ENCODE data around the gene IL32. TPM values are rescaled to one million over a fixed set of nuclear protein-coding genes. Genes with fewer than 3 reads are reported as not detected.

IL32 gene
- total RNA-seq, 1 donor from 2014 or later: 1.4 TPM

DNA sequence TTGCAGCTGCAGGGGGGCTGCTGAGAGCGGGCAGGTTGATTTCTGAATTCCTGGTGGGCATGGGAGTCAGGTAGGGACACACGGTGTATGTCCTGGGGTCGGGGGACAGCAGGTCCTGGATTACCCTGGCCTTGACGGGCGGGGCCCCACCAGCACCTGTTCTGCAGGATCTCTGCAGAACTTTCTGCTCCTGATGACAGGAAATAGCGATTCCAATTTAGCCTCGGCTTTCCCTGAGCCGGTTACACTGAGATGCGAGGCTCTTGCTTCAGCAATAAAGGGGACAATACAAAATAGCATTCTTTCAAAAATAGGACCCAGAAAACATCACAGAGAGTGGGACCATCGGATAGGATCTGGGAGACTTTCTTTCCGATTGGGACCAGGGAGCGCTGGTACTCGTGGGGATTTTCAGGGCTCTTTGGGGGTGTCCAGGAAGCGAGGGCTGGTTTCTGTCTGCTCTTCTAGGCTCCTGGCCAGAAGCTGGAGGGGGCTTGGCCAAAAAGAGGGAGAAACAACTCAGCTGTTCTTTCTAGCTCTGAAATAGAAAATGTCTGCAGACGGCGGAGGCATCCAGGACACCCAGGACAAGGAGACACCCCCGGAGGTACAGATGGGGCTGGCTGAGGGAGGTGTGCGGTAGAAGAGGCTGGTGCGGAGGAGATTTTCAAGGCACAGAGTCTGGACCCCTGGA lies 47.6 kb downstream of the IL32 start:
- H3K79me2 ChIP-seq (ENCODE audit: low read depth): peaks cover 23% of the 10 kb centered on the region
- peaks cover 4% of the 10 kb centered on the region for H3K27me3 ChIP-seq
- peak overlapping the region; percentile 97 for H2AFZ ChIP-seq (replicated peaks)
- no peak overlapping the region for H3K27ac Mint-ChIP-seq
- no peaks in the 10 kb centered on the region for H3K27me3 Mint-ChIP-seq (ENCODE audit: insufficient read depth, low read depth)
- H4K20me1 ChIP-seq (ENCODE audit: low read depth): no peaks in the 10 kb centered on the region
- H3K4me1 Mint-ChIP-seq: peaks cover 27% of the 10 kb centered on the region
- H3K9me3 Mint-ChIP-seq: no peaks in the 10 kb centered on the region
- H3K9ac ChIP-seq: peak overlapping the region; percentile 89
- no peaks in the 10 kb centered on the region for H3F3A ChIP-seq (ENCODE audit: low read depth)
- H3K4me3 Mint-ChIP-seq: peak overlapping the region; percentile 92
- peaks cover 14% of the 10 kb centered on the region for H3K4me1 ChIP-seq
- peak overlapping the region; percentile 96 for H3K4me3 ChIP-seq
- DNase-seq (ENCODE audit: low spot score): no peak
- peak overlapping the region; percentile 87 for H3K4me2 ChIP-seq
- no peak overlapping the region for H3K27ac ChIP-seq
- peaks cover 2% of the 10 kb centered on the region for H3K36me3 Mint-ChIP-seq
- no peak for TF ChIP-seq EZH2 (IDR thresholded peaks at IDR 0.05)
- TF ChIP-seq, protein P1, sequence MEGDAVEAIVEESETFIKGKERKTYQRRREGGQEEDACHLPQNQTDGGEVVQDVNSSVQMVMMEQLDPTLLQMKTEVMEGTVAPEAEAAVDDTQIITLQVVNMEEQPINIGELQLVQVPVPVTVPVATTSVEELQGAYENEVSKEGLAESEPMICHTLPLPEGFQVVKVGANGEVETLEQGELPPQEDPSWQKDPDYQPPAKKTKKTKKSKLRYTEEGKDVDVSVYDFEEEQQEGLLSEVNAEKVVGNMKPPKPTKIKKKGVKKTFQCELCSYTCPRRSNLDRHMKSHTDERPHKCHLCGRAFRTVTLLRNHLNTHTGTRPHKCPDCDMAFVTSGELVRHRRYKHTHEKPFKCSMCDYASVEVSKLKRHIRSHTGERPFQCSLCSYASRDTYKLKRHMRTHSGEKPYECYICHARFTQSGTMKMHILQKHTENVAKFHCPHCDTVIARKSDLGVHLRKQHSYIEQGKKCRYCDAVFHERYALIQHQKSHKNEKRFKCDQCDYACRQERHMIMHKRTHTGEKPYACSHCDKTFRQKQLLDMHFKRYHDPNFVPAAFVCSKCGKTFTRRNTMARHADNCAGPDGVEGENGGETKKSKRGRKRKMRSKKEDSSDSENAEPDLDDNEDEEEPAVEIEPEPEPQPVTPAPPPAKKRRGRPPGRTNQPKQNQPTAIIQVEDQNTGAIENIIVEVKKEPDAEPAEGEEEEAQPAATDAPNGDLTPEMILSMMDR (IDR thresholded peaks at IDR 0.05): no peak
- no peak for TF ChIP-seq EZH2phosphoT487 (IDR thresholded peaks at IDR 0.05)
- no peaks in the 10 kb centered on the region for H3K9me3 ChIP-seq (ENCODE audit: low read depth)
- H3K36me3 ChIP-seq: no peaks in the 10 kb centered on the region

DNA sequence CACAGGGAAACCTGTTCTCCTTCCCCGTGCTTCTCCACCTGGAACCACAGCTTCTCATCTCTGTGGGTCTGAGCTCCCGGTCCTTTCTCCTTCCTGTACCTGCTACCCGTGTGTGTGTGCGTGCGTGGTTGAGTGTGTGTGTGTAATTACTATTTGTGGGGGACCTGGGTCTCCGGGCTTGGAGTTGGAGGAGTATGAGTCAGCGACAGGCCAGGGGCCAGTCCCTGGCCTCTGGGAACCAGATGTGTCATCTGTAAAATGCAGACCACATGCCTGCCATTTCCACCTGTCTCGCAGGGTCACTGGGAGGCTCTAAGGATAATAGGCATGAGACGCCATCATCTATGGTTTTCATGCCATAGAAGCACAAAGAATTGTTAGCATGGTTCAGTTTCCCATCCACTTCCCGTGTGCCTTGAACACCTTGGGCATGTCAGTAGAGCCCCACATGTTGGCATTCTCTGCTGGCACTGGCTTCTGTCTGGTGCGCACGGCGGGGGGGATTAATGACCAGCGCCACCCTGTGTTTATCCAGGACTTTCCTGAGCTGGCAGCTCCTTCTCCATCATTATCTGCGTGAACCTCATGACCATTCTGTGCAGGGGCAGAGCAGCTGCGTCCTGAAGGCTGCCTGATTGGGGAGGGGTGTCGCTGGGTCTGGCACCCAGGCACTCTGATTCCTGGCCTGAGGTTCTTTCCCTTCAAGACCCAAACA lies 48.5 kb downstream of the IL32 start:
- no peaks in the 10 kb centered on the region for H3K27me3 ChIP-seq
- Mint-ChIP-seq H3K4me1 (peaks cover 27% of the 10 kb centered on the region), H3K36me3 (peaks cover 2% of the 10 kb centered on the region), H3K27me3 (ENCODE audit: insufficient read depth, low read depth) (no peaks in the 10 kb centered on the region), H3K9me3 (no peaks in the 10 kb centered on the region), H3K4me3 (peak overlapping the region; percentile 92), H3K27ac (no peak overlapping the region)
- H3K4me3 ChIP-seq: peak overlapping the region; percentile 96
- H3F3A ChIP-seq (ENCODE audit: low read depth): no peaks in the 10 kb centered on the region
- no peak for DNase-seq (ENCODE audit: low spot score)
- TF ChIP-seq EZH2phosphoT487 (IDR thresholded peaks at IDR 0.05): no peak
- TF ChIP-seq EZH2 (IDR thresholded peaks at IDR 0.05): no peak
- TF ChIP-seq, protein P1 (IDR thresholded peaks at IDR 0.05): no peak
- no peaks in the 10 kb centered on the region for H3K36me3 ChIP-seq
- H3K27ac ChIP-seq: no peak overlapping the region
- H3K4me1 ChIP-seq: peaks cover 14% of the 10 kb centered on the region
- peak overlapping the region; percentile 89 for H3K9ac ChIP-seq
- peak overlapping the region; percentile 87 for H3K4me2 ChIP-seq
- H2AFZ ChIP-seq (replicated peaks): no peak overlapping the region
- H3K79me2 ChIP-seq (ENCODE audit: low read depth): peaks cover 23% of the 10 kb centered on the region
- no peaks in the 10 kb centered on the region for H3K9me3 ChIP-seq (ENCODE audit: low read depth)
- no peaks in the 10 kb centered on the region for H4K20me1 ChIP-seq (ENCODE audit: low read depth)

DNA sequence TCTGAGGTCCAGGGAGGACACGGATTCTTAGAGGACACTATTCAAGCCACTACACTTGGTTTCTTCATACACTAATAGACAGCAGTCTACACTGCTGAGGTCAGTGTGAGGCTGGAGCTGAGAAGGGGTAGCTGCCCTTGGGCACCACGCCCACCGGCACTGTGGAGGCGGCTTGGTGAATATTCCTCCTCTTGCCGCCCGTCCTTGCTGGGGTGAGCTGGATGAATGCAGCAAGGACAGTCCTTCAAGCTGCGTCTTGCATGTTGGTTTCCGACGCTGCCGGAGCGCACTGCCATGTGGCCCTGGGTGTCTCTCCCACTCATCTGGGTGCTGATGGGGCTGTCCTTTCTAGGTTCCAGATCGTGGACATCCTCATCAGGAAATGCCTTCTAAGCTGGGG lies 49.6 kb downstream of the IL32 start:
- H2AFZ ChIP-seq (replicated peaks): no peak overlapping the region
- no peak overlapping the region for H3K9ac ChIP-seq
- H3K9me3 ChIP-seq (ENCODE audit: low read depth): no peaks in the 10 kb centered on the region
- no peaks in the 10 kb centered on the region for H3F3A ChIP-seq (ENCODE audit: low read depth)
- Mint-ChIP-seq H3K36me3 (peaks cover 4% of the 10 kb centered on the region), H3K27ac (no peak overlapping the region), H3K9me3 (no peaks in the 10 kb centered on the region), H3K27me3 (ENCODE audit: insufficient read depth, low read depth) (no peaks in the 10 kb centered on the region), H3K4me1 (peaks cover 25% of the 10 kb centered on the region), H3K4me3 (peak overlapping the region; percentile 71)
- no peak overlapping the region for H3K4me3 ChIP-seq
- H3K27ac ChIP-seq: no peak overlapping the region
- H3K36me3 ChIP-seq: no peaks in the 10 kb centered on the region
- TF ChIP-seq, protein P1 (IDR thresholded peaks at IDR 0.05): no peak
- TF ChIP-seq EZH2phosphoT487 (IDR thresholded peaks at IDR 0.05) (no peak), EZH2 (IDR thresholded peaks at IDR 0.05) (no peak)
- H3K79me2 ChIP-seq (ENCODE audit: low read depth): peaks cover 23% of the 10 kb centered on the region
- no peak for DNase-seq (ENCODE audit: low spot score)
- H3K27me3 ChIP-seq: no peaks in the 10 kb centered on the region
- H4K20me1 ChIP-seq (ENCODE audit: low read depth): no peaks in the 10 kb centered on the region
- no peak overlapping the region for H3K4me2 ChIP-seq
- H3K4me1 ChIP-seq: peaks cover 14% of the 10 kb centered on the region

Measured in neural progenitor cell (in vitro differentiated cells).